HepG2 (cell line): ENCODE results near the gene CX3CR1. TPM values are rescaled to one million over a fixed set of nuclear protein-coding genes. Genes with fewer than 3 reads are reported as not detected.

Experiments
- ATAC-seq: fragments of 200-7000 bp; cut with Tn5 transposase; 3 replicates; pipeline ENCODE4 v1.9.1; 2020; ENCODE audit warnings: mild to moderate bottlenecking, moderate library complexity
- BruUV-seq: library from RNA; stranded (reverse); fragments of 400-500 nt; replicated peaks from 2 replicates; lab custom pipeline; 2021; lab: Mats Ljungman, UMichigan
- CTCF ChIA-PET: fragments of 300-600 bp; formaldehyde crosslinking; extraction: SDS; loops from one replicate; lab custom pipeline; 2021; ENCODE audit warnings: low total read pairs, inconsistent platforms, low intra/inter-chr PET ratio; lab: Yijun Ruan, JAX
- POLR2A ChIA-PET: fragments of 350-600 bp; sonication (Branson Sonifier 250); formaldehyde crosslinking; loops from one replicate; lab custom pipeline; 2020; ENCODE audit warnings: antibody characterized with exemption, inconsistent platforms; lab: Yijun Ruan, JAX
- DNase-seq: peaks from one replicate; pipeline ENCODE4 v3.0.0-alpha.2; 2015; ENCODE audit warnings: low spot score
- FAIRE-seq: peaks from 3 replicates; lab custom pipeline; 2011; peaks lifted over from hg19 to GRCh38; lab: Jason Lieb, UNC
- H2AFZ ChIP-seq: one replicate; pipeline ENCODE4 v1.6.1; 2011; ENCODE audit warnings: low read length, inconsistent platforms
- H3K27ac ChIP-seq: fragments of 300-600 bp; 3 replicates; pipeline ENCODE4 v1.8.0; 2011; ENCODE audit warnings: mixed run types, mild to moderate bottlenecking, mixed read lengths, low read length, inconsistent platforms; ENCODE audit not compliant: insufficient read depth; ENCODE audit errors: extremely low read length
- H3K27me3 ChIP-seq, 2 experiments: fragments of 200-600 bp in 1 of 2; 2 replicates in 1 of 2; 3 replicates in 1 of 2; pipeline versions ENCODE4 v1.6.0 to v1.8.0; 2011; ENCODE audit warnings: low read length in 2 of 2, mild to moderate bottlenecking in 2 of 2, moderate library complexity in 2 of 2, inconsistent platforms in 1 of 2; ENCODE audit not compliant: insufficient read depth in 2 of 2, control insufficient read depth in 1 of 2
- H3K36me3 ChIP-seq, 2 experiments: fragments of 200-600 bp in 1 of 2; replicated peaks in 1 of 2; 2 replicates in 1 of 2; 3 replicates in 1 of 2; pipeline versions ENCODE4 v1.5.1 to v1.8.0; 2011; ENCODE audit warnings: low read length in 2 of 2, inconsistent platforms in 1 of 2; ENCODE audit not compliant: insufficient read depth in 2 of 2, control insufficient read depth in 1 of 2
- H3K4me1 ChIP-seq: 2 replicates; pipeline ENCODE4 v1.5.1; 2012; ENCODE audit warnings: low read length, inconsistent platforms; ENCODE audit not compliant: insufficient read depth
- H3K4me2 ChIP-seq: 2 replicates; pipeline ENCODE4 v1.6.0; 2011; ENCODE audit warnings: low read depth, low read length, inconsistent platforms
- H3K4me3 ChIP-seq, 3 experiments: fragments of 200-600 bp in 1 of 3; sonication (generic), shearing (Covaris generic) in 1 of 3; replicated peaks in 1 of 3; 2 replicates each; pipeline ENCODE4 v1.5.1; 2011 to 2016; ENCODE audit warnings: low read length in 3 of 3, inconsistent platforms in 2 of 3, low read depth in 2 of 3, mild to moderate bottlenecking in 2 of 3, control low read depth in 1 of 3, mixed read lengths in 1 of 3; ENCODE audit not compliant: insufficient read depth in 1 of 3
- H3K79me2 ChIP-seq: one replicate; pipeline ENCODE4 v1.6.1; 2011; ENCODE audit warnings: low read length, inconsistent platforms; ENCODE audit not compliant: insufficient read depth
- H3K9ac ChIP-seq: 2 replicates; pipeline ENCODE4 v1.6.0; 2011; ENCODE audit warnings: mild to moderate bottlenecking, low read depth, low read length, inconsistent platforms; ENCODE audit not compliant: insufficient read depth
- H3K9me3 ChIP-seq: 2 replicates; pipeline ENCODE4 v1.5.1; 2012; ENCODE audit warnings: mild to moderate bottlenecking, low read length
- H4K20me1 ChIP-seq: 2 replicates; pipeline ENCODE4 v1.6.0; 2011; ENCODE audit warnings: inconsistent platforms, mild to moderate bottlenecking, low read length, moderate library complexity; ENCODE audit not compliant: insufficient read depth
- CERS6 ChIP-seq: sonication (generic); formaldehyde crosslinking; IDR thresholded peaks from 2 replicates; pipeline ENCODE4 v1.5.0; 2020; ENCODE audit warnings: missing genetic modification reagents
- CHD2 ChIP-seq: IDR thresholded peaks from 2 replicates; pipeline ENCODE4 v1.6.1; 2011; ENCODE audit warnings: low read depth, low read length, improper control_type of control experiment
- CREB3 ChIP-seq: sonication (generic); formaldehyde crosslinking; IDR thresholded peaks from 2 replicates; pipeline ENCODE4 v1.5.0; 2020; ENCODE audit warnings: missing genetic modification reagents
- HHEX ChIP-seq: IDR thresholded peaks from 2 replicates; pipeline ENCODE4 v1.6.1; 2016; ENCODE audit warnings: control low read depth
- KLF13 ChIP-seq: sonication (generic); formaldehyde crosslinking; IDR thresholded peaks from 2 replicates; pipeline ENCODE4 v1.4.0; 2020; ENCODE audit warnings: mild to moderate bottlenecking, missing genetic modification reagents
- NR2C2 ChIP-seq: sonication (generic); formaldehyde crosslinking; IDR thresholded peaks from 2 replicates; pipeline ENCODE4 v1.4.0; 2020; ENCODE audit warnings: missing genetic modification reagents, mild to moderate bottlenecking, moderate library complexity, borderline replicate concordance
- PHF20 ChIP-seq: sonication (generic); formaldehyde crosslinking; IDR thresholded peaks from 2 replicates; pipeline ENCODE4 v1.5.0; 2020; ENCODE audit warnings: mild to moderate bottlenecking, missing genetic modification reagents
- SSRP1 ChIP-seq: IDR thresholded peaks from 2 replicates; pipeline ENCODE4 v1.6.1; 2016; ENCODE audit warnings: control low read depth
- TRAFD1 ChIP-seq: sonication (generic); formaldehyde crosslinking; IDR thresholded peaks from 2 replicates; pipeline ENCODE4 v1.5.1; 2020; ENCODE audit warnings: missing genetic modification reagents, mild to moderate bottlenecking, borderline replicate concordance
- ZBTB25 ChIP-seq: IDR thresholded peaks from 2 replicates; pipeline ENCODE4 v1.6.1; 2018; ENCODE audit warnings: missing genetic modification reagents
- ZNF335 ChIP-seq: sonication (generic); formaldehyde crosslinking; IDR thresholded peaks from 2 replicates; pipeline ENCODE4 v1.4.0; 2020; ENCODE audit warnings: missing genetic modification reagents
- ZNF687 ChIP-seq: sonication (generic); formaldehyde crosslinking; IDR thresholded peaks from 2 replicates; pipeline ENCODE4 v1.5.1; 2020; ENCODE audit warnings: mild to moderate bottlenecking, missing genetic modification reagents, moderate library complexity
- WGBS: methylation state at CpG from one replicate; pipeline ENCODE4 v1.1.6; 2017; ENCODE audit warnings: low lambda C conversion rate; 5-methylcytosine and 5-hydroxymethylcytosine counted together
- in situ Hi-C: cut with HindIII; loops from 2 replicates; pipeline ENCODE4 v1.10.0; 2017; ENCODE audit warnings: low pct_unique_long_range_greater_than_20kb; ENCODE audit not compliant: extremely low pct_ligation_motif_present
- intact Hi-C: fragments of 100-400 bp; cut with micrococcal nuclease; formaldehyde crosslinking; loops from one replicate; pipeline ENCODE4 v1.10.0; 2022; ENCODE audit not compliant: unreplicated experiment
- polyA plus RNA-seq, 8 experiments: library from polyadenylated mRNA; depleted of rRNA in 3 of 8; stranded (reverse) in 7 of 8; unstranded in 1 of 8; fragments of >200 nt; fragmentation: Illumina TruSeq in 4 of 8; extraction: Trizol in 4 of 8; gene quantifications; 2 replicates each; pipeline versions ENCODE4 v1.2.1 to v1.2.3, GENCODE V29; 2011 to 2016; ENCODE audit warnings: low read depth in 4 of 8, missing spikeins in 1 of 8, mixed read lengths in 1 of 8; ENCODE audit not compliant: insufficient read depth in 1 of 8
- total RNA-seq, 5 experiments: library from RNA; depleted of rRNA; stranded (reverse); fragments of >200 nt; fragmentation: Illumina TruSeq; extraction: Trizol; gene quantifications; 2 replicates each; pipeline ENCODE4 v1.2.3, GENCODE V29; 2016; ENCODE audit warnings: low read depth in 1 of 5

Gene CX3CR1
- total and polyA plus RNA-seq, 2 of the 13 experiments (the other 11 are each of a cell fraction or from before 2014, with no cell fraction given), result not detected

- no peak for TF ChIP-seq CERS6 (CRISPR knock-in tag)
- no peak for TF ChIP-seq PHF20
- TF ChIP-seq CHD2, result no peak
- TF ChIP-seq SSRP1 (CRISPR knock-in tag), result no peak
Observed at GRCh38 chr3:39264053-39264452, 15.8 kb downstream of the CX3CR1 start (continued).

GRCh38 chr3:39263576-39263975, 16.3 kb downstream of the CX3CR1 start:
- BruUV-seq, result no TSS peak
- CTCF ChIA-PET, result no interaction called here
- no peak overlapping the region for H3K4me2 ChIP-seq
- no peaks in the 10 kb centered on the region for H3K4me1 ChIP-seq
- TF ChIP-seq CREB3 (CRISPR knock-in tag) (no peak), NR2C2 (CRISPR knock-in tag) (no peak), ZNF687 (CRISPR knock-in tag) (no peak), KLF13 (CRISPR knock-in tag) (no peak), HHEX (no peak), ZNF335 (CRISPR knock-in tag) (no peak), TRAFD1 (CRISPR knock-in tag) (no peak), ZBTB25 (CRISPR knock-in tag) (no peak)
- no peaks in the 10 kb centered on the region for H3K9me3 ChIP-seq
- H3K79me2 ChIP-seq, result no peaks in the 10 kb centered on the region
- ATAC-seq (no peak), FAIRE-seq (no peak), DNase-seq (no peak)
- 2% methylated on average over 6 of the region's 6 CpGs for WGBS
- H3K4me3 ChIP-seq, result no peak overlapping the region
- no peak overlapping the region for H3K9ac ChIP-seq
- H3K27ac ChIP-seq, result no peak overlapping the region
- in situ Hi-C loops (no loop called here), intact Hi-C loops (no loop called here)
- H4K20me1 ChIP-seq, result no peaks in the 10 kb centered on the region
- no peak overlapping the region for H2AFZ ChIP-seq
- H3K27me3 ChIP-seq, result peaks cover 3 to 41% of the 10 kb centered on the region in 2 experiments; a peak in 4 of 5 replicates
- POLR2A ChIA-PET, result no interaction called here
- H3K36me3 ChIP-seq, result no peaks in the 10 kb centered on the region
